Hippocampal formation (tissue), 2 donors: ENCODE measurements around the gene CDKL4.
"Not testable (repeated sequence)": the region's sequence is repeated elsewhere in the genome, so short reads cannot be mapped to it uniquely, and the experiment has no call there.

ENCODE experiments used
- DNase-seq, 2 donors: peaks; one replicate each; lab custom pipeline; 2025; lab: John Stamatoyannopoulos, UW

The CDKL4 gene

GRCh38 chr2:39179974-39180960 is 63.5 kb downstream of the CDKL4 start:
- DNase-seq = no peak

- no peak for DNase-seq
These were observed 65.0 kb downstream of the CDKL4 start for GRCh38 chr2:39178756-39179155.

DNA sequence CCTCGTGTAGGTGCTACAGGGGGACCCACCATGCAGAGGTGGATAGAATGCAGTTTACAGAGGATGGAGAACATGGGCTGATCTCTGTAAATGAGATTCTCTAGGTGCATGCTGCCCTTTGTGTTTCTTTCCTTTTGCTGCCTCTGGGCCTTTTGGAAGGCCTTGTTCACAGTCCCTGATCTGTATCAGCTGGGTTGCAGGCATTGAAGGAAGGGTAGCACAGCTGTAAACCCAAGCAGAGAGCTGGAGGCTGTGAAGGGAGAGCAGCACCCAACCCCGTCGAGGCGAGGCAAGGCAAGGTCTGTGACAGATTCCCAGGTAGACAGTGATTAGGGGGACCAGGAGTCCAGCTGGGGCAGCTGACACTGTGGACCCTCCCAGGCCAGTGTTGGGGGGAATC is 66.8 kb downstream of the CDKL4 start:
- no peak for DNase-seq

DNA sequence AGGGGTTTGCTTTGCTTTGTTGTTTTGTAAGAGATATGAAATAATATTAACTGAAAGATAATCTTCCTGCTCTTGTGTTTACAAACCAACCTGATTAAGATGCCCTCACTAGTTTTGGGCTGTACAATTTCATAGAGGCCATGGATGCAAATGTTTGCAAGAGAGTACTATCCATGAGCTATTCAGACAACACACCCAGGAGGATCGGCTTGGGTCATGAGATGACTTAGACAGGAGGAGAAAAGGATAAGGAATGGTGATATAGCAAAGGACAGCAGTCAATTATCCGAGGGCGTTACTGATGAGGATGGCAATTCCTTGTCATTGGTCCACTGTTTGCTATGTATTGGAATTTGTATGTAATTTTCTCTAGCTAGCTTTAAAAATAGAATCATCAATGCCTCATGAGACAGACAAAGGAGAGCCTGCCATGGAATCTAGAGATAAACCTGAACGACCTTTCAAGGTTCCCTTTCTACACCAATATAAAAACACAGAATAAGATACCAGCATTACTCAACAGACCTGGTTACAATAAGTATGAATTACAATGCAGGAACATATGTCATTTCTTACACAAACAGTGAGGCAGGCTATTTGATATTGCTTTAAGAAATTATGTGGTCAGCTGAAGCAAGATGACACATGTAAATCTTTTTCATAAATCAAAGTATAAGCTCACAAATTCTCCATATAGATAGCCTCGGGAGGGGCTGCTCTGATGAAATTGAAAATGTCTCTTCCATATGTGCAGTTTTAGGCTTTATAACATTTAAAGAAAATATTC is 68.6 kb downstream of the CDKL4 start:
- no peak for DNase-seq

GRCh38 chr2:39174022-39174421 is 69.7 kb downstream of the CDKL4 start:
- no peak for DNase-seq

- not testable (repeated sequence) for DNase-seq
These were observed 71.6 kb downstream of the CDKL4 start for GRCh38 chr2:39172047-39172706.

DNA sequence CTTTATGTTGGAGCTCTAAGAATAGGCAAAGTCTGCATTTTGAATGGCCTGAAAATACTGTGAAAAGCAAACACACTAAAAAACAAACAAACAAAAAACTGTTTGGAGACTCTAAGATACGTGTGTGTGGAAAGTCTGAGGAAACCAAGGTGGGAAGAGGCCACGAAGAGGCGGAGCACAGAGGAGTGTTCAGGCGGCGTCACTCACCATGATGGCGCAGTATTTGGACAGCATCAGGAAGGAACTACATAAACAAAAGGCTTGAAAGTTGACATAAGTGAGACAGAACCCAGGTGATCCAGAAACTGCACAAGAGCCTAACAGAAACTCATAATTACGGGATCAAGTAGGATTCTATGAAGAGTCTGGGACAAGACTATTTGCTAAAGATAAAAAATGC is 72.1 kb downstream of the CDKL4 start:
- DNase-seq = no peak

DNA sequence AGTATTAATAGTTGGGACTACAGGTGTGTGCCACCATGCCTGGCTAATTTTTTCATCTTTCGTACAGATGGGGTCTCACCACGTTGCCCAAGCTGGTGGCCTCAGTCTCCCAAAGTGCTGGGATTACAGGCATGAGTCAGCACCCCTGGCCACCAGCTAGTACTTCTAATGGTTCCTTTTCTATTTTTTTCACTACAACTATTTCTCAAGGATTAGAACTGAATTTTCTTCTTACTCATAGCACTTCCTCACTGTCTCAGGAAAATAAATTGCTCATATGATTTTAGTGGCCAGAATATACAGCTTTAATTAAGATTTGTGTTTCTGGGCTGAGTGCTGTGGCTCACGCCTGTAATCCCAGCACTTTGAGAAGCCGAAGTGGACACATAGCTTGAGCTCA is 79.7 kb downstream of the CDKL4 start:
- no peak for DNase-seq

DNA sequence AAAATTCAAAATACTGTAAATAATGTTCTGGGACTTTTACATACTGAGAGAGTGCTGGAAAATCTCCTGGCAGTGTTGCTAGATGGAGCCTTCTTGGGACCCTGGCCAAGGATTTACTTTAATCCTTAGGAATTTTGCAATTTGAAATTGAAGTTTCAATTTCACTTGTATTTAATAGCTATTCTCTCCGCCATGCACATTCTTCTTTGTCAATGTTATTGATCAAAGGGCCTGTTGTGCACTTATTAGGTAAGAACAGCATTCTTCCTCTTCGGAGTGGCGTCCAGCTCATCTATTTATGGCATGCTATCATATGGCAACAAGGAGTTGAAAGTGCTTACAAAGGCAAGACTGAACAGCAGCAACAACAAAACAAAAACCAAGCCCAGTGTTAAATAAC is 82.8 kb downstream of the CDKL4 start:
- DNase-seq = no peak

- no peak for DNase-seq
These were observed 84.5 kb downstream of the CDKL4 start for GRCh38 chr2:39159283-39159682.

DNA sequence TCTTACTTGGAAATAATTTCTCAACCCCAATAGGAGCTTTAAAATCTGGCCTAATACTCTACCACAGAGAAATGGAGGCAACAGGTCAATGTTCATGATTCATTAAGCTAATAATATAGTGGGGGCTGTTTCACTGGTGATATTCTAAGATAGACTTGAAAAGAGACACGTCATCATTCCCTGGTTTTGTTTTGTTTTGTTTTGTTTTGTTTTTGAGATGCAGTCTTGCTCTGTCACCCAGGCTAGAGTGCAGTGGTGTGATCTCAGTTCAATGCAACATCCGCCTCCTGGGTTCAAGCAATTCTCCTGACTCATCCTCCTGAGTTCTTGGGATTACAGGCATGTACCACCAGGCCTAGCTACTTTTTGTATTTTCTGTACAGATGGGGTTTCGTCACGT is 85.4 kb downstream of the CDKL4 start:
- no peak for DNase-seq

- no peak for DNase-seq
These were observed 86.9 kb downstream of the CDKL4 start for GRCh38 chr2:39156846-39157245.

DNA sequence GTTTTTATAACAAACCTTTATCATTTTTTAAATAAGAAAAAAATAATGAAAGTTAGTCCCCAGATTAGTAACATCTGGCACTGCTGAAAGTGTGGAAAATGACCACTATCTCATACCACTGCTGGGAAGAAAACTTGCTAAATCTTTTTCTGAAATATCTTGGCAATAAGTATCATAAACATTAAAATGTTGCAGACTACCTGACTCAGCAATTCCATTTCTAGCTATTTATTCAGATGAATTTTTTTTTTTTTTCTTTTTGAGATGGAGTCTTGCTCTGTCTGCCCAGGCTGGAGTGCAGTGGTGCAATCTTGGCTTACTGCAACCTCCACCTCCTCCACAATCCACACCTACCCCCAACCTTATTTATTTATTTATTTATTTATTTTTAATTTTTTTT is 87.7 kb downstream of the CDKL4 start:
- DNase-seq = no peak

DNA sequence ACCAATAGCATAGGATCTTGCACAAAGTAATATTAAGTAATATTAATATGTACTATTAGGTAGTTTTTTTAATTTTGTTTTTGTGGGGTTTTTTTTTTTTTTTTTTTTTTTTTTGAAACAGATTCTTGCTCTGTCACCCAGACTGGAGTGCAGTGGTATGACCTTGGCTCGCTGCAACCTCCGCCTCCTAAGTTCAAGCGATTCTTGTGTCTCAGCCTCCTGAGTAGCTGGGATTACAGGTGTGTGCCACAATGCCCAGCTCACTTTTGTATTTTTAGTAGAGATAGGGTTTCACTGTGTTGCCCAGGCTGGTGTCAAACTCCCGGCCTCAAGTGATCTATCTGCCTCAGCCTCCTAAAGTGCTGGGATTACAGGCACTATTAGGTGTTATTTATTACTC is 88.2 kb downstream of the CDKL4 start:
- DNase-seq = not testable (repeated sequence)

GRCh38 chr2:39154944-39155343 is 88.8 kb downstream of the CDKL4 start:
- DNase-seq = no peak

DNA sequence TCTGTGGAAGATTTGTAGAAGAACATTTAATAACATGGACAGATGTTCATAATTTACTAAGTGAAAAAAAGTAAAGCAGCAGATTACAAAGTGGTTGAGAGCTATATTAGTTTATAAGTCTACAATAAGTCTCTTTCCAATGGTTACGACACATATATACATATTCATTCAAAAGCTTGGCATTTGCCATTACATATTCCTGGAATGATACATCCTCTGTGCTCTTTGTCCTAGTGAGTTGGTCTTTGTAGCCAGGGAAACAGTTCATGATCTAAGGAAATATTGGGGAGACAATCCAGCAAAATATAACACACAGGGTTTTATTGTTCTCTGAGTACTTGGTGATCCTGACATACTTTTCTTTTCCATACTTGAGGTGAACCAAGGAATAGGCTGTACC is 90.5 kb downstream of the CDKL4 start:
- DNase-seq = no peak

DNA sequence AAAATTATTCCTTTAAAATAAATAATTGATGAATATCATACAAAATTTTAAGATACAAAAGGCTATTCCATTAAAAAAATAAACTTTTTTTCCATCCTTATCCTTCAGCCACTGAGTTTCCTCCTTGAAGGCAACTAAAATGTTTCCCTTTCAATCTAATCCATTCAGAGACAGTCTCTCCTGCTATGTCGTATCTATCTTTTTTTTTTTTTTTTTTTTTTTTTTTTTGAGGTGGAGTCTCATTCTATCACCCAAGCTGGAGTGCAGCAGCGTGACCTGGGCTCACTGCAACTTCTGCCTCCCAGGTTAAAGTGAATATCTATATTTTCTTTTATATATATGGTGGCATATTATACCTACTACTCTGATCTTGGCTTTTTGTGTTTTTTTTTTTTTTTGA is 91.3 kb downstream of the CDKL4 start:
- no peak for DNase-seq

DNA sequence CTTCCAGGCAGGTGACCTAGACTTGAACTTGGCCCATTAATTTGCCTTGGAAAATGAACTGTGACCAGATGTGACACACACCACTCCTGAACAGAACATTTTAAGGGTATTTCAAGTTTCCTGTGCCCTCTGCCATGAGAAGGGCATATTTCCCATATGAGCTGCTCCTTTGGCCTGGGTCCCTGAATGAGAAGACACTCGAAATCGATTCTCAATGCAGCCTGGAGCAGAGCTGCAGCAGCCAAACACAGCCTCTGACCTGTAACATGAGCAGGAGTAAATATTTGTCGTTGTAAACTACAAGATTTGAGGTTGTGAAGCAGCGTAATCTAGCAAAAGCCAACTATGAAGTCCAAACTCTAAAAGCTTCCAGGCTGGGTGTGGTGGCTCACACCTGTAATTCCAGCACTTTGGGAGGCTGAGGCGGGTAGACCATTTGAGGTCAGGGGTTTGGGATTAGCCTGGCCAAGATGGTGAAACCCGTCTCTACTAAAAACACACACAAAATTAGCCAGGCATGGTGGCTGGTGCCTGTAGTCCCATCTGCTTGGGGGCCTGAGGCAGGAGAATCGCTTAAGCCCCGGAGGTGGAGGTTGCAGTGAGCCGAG is 92.8 kb downstream of the CDKL4 start:
- DNase-seq = no peak

- DNase-seq = no peak
These were observed 93.6 kb downstream of the CDKL4 start for GRCh38 chr2:39150102-39150562.

- no peak for DNase-seq
These were observed 97.1 kb downstream of the CDKL4 start for GRCh38 chr2:39146630-39147029.

GRCh38 chr2:39145906-39146421 is 97.8 kb downstream of the CDKL4 start:
- DNase-seq = no peak

DNA sequence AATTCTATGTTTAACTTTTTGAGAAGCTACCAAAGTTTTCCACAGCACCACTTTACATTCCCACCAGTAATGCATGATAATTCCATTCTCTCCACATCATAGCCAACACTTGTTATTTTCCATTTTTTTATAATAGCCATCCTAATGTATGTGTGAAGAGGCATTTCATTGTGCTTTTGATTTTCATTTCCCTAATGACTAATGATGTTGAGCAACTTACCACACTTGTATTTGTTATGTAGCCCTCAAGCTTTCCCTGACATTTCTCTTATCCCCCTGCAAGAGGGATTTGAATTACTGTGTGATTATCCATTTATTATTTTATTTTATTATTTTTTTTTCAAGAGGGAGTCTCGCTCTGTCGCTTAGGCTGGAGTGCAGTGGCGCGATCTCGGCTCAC is 99.4 kb downstream of the CDKL4 start:
- no peak for DNase-seq
